ENCODE data around the gene HERC3.

GRCh38 chr4:88754796-88755195, 162.5 kb downstream of the HERC3 start:
- TF ChIP-seq CTCF (IDR thresholded peaks at IDR 0.05) (no peak), POLR2A (IDR thresholded peaks at IDR 0.05) (no peak)

Measured in thyroid gland (tissue), 4 donors.